ELF-1 (cell line): ENCODE measurements around the gene NAV3.

Experiments
- DNase-seq: peaks from one replicate; pipeline ENCODE4 v3.0.0-alpha.2; 2016; ENCODE audit warnings: low read depth, low spot score

Gene NAV3

DNA sequence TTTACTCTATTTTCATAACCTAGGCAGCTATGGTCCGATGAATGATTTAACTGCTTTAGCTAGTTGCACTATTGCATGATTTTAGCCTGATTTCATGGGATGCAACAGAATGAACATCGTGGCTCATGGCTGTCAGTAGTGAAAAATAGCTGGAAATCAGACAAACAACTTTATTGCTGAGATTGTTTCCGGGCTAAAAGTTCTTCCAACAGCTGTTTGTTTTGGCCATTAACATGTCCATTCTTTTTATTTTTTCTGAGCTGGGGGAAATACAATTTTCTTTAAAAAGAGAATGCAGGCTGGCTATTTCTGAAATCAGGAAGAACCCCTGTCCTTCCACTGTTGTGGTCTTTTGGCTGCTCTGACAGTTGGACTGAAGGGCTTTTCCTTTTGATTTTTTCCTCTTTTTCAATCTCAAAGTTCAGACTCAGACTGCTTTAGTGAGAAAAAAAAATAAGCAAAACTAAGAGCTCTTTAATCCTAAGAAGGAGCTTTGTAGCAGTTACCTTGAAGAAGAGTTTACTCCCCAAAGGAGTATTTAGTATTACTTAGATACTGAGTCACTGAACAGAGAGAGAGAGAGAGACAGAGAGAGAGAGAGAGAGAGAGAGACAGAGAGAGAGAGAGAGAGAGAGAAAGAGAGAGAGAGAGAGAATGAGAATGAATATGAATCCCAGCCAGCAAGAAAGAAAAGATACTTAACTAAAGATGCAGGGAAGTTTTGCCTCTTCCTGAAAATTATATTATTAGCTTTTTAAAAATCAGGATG, at the start of gene NAV3:
NAV3 (plus strand) TSS at position 312 of the 769 bp plus-strand sequence. CDS start 568 bp downstream, outside the sequence.
- no peak for DNase-seq

GRCh38 chr12:77782034-77782433, 48.7 kb upstream of the NAV3 start:
- DNase-seq = no peak

- DNase-seq = no peak
Observed at GRCh38 chr12:77782766-77783165, 47.9 kb upstream of the NAV3 start.

DNA sequence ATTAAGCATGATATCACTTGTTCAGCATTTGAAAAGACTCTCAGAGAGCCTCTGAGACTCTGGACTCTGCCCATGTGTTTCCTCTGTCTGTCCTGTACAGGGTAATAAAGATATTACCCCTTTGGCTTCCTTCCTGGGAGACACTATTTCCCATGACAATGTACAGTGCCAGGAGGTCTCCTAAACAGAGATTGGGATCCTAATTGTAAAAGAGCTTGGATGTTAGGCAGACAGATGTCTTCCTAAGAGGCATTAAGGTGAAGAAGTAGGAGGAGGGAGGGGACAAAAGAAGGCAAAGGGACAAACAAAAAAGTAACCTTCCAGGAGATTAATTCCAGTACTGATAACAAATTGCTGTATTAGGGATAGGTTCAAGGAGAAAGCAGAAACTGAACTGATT, 45.5 kb upstream of the NAV3 start:
- DNase-seq = no peak

DNA sequence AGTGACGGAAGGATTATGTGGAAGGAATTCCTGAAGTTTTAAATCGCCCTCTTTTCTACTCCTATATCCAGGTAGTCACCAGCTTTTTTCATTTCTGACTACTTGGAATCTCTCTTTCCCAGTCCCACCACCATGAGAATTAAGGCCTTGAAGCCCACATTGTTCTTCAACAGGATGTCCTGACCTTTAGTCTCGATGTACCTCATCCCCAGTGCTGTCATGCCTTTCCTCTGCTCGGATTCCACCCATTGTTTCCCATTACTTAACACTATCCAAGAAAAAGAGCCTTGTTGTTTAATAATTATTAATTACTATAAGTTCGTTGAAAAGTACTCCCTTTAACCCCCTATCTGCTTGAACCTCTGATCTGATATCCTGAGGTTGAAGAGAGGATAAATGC, 44.0 kb upstream of the NAV3 start:
- no peak for DNase-seq

- no peak for DNase-seq
Observed at GRCh38 chr12:77788231-77789168, 42.2 kb upstream of the NAV3 start.

DNA sequence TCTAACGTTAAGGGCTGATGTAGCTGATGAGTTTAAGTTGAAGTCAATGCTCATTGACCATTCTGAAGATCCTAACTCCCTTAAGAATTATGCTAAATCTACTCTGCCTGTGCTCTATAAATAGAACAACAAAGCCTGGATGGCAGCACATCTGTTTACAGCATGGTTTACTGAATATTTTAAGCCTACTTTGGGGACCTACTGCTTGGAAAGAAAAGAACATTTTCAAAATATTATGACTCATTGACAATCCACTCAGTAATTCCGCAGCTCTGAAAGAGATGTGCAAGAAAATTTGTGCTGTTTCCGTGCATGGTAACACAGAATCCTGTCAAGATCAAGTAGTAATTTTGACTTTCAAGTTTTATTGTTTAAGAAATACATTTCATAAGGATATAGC, 35.0 kb upstream of the NAV3 start:
- no peak for DNase-seq

GRCh38 chr12:77796775-77797174, 33.9 kb upstream of the NAV3 start:
- no peak for DNase-seq

DNA sequence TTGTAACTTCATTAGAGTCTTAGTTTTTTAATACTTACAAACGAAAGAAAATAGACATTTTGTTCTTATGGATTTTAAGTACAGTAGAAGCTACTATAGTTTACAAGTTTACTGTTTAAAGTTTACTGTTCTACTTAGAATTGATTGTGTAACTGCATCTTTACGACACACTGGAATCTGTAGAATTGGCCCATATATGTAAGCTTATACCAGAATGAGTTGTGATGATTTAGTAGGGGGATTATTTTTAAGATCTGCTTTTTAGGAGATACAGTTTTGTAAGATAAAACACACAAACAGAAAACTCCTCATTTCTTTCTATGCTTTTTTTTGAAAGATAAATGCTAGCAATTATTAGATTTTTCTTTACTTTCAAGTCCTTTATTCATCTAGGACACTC, 30.2 kb upstream of the NAV3 start:
- DNase-seq = no peak

- no peak for DNase-seq
Observed at GRCh38 chr12:77808534-77808933, 22.2 kb upstream of the NAV3 start.

GRCh38 chr12:77813558-77813957, 17.1 kb upstream of the NAV3 start:
- no peak for DNase-seq

DNA sequence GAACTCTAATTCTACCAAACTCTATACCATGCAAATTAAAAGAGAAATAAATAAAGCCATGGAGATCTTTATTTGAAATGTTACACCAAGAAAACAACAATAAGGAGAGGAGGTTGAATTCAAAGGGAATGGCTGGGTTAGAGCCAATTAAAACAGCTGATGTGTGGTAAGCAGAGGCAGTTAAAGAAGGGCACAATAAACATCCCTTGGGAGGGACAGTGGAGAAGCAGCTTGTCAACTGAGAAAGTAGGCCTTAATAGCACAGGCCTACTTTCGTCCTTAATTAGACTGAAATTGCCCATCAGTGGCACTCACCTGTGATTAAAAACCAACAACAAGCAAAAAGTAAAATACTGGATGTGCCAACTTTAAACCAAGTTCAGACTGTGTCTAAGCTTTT, 16.3 kb upstream of the NAV3 start:
- DNase-seq = no peak

- no peak for DNase-seq
Observed at GRCh38 chr12:77816196-77816595, 14.5 kb upstream of the NAV3 start.

GRCh38 chr12:77817276-77817675, 13.4 kb upstream of the NAV3 start:
- no peak for DNase-seq

DNA sequence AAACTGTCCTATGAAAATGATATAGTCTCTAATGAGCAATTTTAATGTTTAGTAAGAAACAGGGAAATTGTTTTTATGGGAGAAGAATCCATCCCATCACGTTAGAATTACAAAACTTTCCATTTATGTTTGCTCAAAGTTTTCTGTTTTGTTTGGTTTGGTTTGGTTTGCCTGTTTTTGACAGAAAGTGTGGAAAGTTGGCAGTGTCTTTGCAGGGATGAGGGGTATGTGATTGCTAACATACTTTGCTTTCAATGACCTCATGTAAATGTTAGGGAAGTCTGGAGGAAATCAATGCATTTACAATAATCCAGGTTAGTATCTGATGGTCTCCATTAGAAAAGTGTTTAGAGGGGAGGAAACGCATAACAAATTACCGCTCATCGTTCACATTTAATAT, 12.3 kb upstream of the NAV3 start:
- no peak for DNase-seq

DNA sequence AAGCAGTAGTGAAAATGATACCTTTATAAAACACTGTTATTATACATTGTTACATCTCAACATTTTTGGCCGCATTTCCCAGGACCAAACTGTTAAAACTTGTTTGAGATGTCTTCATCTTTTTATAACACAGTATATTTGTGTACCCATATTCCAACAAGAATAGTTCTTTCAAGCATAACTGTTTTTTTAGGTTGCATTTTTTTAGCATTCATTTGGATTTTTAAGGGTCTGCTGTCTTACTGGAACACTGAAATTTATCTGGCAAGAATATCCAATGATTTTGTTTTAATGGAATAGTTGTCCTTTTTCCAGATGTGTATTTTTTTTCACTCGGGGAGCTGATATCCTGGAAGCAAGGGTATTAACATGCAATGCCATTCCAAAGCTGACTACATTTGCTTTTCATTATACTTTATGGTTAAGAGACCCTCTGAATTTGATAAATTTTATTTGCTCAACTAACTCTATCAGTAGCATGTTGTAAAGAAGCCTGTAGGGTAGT, 8.9 kb upstream of the NAV3 start:
- DNase-seq = no peak

- DNase-seq = no peak
Observed at GRCh38 chr12:77833329-77833728, 2.6 kb downstream of the NAV3 start.

DNA sequence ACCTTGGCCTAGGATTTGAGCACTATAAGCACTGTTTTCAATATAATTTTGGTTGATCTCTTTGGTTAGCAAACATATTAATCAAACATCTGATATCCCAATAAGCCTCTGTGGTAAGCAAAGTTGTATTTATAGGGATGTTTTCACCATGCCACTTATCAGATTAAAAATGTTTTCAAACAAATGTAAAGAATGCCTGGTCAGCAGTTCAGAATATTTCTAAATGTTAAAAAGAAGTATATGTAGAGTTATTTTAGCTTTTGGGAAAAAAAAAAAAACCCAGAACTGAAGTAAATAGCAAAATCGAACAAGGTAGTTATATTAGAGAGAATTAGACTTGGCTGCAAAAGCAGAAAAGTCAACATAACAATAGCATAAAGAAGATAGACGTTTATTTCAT, 3.9 kb downstream of the NAV3 start:
- DNase-seq = no peak

GRCh38 chr12:77835969-77836368, 5.3 kb downstream of the NAV3 start:
- DNase-seq = no peak

GRCh38 chr12:77837876-77838291, 7.2 kb downstream of the NAV3 start:
- DNase-seq = no peak

DNA sequence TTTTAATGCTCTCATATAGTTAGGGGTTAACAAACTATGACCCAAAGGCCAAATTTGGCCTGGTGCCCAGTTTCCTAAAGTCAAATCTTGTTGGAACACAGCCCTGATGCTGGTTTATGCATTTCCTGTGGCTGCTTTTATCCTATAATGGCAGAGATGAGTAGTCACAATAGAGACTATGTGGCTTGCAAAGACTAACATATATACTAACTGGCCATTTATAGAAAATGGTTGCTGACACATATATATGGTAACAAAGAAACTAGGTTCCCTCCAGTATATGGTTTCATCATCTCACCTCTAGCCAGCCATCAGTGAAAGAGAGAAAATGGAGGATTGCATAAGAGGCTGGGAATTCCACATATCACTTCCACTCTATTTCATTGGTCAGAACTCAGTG, 10.8 kb downstream of the NAV3 start:
- DNase-seq = no peak

DNA sequence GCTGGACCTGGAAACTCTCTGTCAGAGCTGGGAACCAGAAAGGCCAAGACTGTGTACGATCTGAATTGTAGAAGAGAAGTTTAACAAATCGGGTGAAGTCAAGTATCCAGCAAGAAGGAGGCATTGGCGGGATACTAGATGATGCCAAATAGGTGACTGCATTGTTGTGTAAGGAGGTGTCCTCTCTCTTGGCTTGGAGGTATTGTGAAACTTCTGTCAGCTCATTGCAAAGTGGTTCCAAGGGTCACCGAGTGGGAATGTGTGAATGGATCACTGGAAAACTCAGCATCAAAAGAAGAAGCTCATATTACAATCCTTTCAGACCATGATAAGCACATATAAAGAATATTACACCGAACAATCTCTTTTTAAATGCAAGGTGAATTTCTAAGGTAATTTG, 11.7 kb downstream of the NAV3 start:
- no peak for DNase-seq

DNA sequence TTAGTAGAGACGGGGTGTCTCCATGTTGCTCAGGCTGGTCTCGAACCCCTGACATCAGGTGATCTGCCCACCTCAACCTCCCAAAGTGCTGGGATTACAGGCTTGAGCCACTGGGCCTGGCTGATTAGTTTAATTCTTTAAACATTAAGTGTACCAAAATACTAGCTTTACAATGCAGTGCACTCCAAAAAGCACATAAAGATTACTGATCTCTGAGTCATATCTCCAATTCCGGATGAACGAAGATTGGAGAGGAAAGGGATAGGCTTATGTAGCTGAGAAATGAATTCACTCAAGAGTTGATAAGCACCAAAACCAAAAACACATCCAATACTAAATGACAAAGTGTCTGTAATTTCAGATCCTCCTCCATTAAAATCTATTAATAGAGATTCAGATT, 15.1 kb downstream of the NAV3 start:
- DNase-seq = no peak
